Measurements from ENCODE around the gene GLT8D1.

DNA sequence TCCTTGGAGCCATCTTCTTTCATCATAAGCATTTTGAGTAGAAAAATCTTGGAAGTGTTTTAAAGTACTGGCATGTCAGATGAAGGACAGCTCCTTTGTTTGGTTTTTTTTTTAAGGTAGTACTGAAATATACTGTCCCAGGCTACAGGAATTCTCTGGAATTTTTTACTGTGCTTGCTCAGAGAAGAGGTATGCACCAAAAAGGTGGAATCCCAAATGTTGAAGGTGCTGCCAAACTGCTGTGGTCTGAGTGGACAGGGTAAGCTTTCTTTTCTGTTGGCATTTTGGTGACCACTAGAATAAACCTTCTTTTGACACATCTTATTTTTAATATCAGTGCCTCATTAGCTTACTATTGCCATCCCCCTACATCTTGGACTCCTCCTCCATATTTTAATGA lies 12.5 kb downstream of the GLT8D1 start:
- TF ChIP-seq, protein P1, sequence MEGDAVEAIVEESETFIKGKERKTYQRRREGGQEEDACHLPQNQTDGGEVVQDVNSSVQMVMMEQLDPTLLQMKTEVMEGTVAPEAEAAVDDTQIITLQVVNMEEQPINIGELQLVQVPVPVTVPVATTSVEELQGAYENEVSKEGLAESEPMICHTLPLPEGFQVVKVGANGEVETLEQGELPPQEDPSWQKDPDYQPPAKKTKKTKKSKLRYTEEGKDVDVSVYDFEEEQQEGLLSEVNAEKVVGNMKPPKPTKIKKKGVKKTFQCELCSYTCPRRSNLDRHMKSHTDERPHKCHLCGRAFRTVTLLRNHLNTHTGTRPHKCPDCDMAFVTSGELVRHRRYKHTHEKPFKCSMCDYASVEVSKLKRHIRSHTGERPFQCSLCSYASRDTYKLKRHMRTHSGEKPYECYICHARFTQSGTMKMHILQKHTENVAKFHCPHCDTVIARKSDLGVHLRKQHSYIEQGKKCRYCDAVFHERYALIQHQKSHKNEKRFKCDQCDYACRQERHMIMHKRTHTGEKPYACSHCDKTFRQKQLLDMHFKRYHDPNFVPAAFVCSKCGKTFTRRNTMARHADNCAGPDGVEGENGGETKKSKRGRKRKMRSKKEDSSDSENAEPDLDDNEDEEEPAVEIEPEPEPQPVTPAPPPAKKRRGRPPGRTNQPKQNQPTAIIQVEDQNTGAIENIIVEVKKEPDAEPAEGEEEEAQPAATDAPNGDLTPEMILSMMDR (IDR thresholded peaks at IDR 0.05): no peak
- no peak for TF ChIP-seq EZH2 (IDR thresholded peaks at IDR 0.05; ENCODE audit: borderline replicate concordance, insufficient read depth, low read depth, low read length, poor library complexity, severe bottlenecking)
